ENCODE results near the gene OR1K1.
A peak's percentile ranks its signal among the peaks of the same experiment; 100 is the strongest.
"Not testable (repeated sequence)": the region's sequence is repeated elsewhere in the genome, so short reads cannot be mapped to it uniquely, and the experiment has no call there.

Gene OR1K1

GRCh38 chr9:122810306-122810946, 10.5 kb downstream of the OR1K1 start:
- DNase-seq (ENCODE audit: insufficient read length, low spot score) = peak; percentile 71
- no peak for FAIRE-seq

GRCh38 chr9:122812736-122813135, 12.8 kb downstream of the OR1K1 start:
- DNase-seq (ENCODE audit: insufficient read length, low spot score) = no peak

GRCh38 chr9:122814545-122814944, 14.6 kb downstream of the OR1K1 start:
- no peak for FAIRE-seq
- no peak for DNase-seq (ENCODE audit: insufficient read length, low spot score)

More at GRCh38 chr9:122812736-122813135, 12.8 kb downstream of the OR1K1 start:
- no peak for FAIRE-seq

DNA sequence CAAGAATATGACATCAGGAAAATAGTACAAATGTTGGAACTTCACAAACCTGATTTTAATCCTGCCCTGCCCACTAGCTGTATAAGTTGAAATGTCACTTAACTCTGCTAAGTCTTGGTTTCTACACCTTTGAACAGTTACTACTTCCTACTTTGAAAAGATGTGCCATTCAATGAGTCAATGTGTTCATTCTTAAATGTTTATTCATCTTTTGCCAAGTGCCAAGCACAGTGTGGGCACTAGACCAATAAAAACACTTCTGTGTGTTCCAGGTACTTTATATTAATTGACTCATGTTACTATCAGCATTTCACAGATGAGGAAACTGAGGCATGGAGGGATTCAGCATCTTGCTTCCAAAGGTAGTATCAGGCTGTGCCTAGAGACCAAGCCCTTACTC, 15.6 kb downstream of the OR1K1 start:
- DNase-seq (ENCODE audit: insufficient read length, low spot score) (no peak), FAIRE-seq (no peak)

DNA sequence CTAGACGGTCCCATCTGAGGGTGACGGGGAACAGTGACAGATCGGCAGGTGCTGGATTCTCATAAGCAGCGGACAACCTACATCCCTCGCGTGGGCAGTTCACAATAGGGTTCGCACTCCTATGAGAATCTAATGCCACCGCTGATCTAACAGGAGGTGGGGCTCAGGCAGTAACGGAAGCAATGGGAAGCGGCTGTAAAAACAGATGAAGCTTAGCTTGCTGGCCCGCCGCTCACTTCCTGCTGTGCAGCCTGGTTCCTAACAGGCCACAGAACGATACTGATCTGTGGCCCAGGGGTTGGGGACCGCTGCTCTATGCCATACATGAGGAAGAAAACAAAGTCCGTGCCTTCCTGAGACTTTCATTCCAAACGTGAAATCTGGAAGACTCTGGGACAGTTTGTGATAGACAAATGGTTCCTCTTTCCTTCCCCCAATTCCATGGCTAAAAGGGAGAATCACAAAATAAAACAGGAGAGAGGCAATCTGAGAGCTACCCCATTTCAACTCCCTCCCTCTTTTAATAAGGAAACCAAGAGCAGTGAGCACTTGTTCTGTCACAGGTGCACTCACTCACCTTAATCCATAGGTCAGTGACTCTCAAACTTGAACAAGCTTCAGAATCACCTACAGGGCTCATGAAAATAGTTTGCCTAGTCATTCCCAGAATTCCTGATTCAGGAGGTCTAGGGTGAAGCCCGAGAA, 16.4 kb downstream of the OR1K1 start:
- no peak for DNase-seq (ENCODE audit: insufficient read length, low spot score)
- FAIRE-seq = no peak

- no peak for DNase-seq (ENCODE audit: insufficient read length, low spot score)
- no peak for FAIRE-seq
Measured at GRCh38 chr9:122819326-122819725, 19.4 kb downstream of the OR1K1 start.

DNA sequence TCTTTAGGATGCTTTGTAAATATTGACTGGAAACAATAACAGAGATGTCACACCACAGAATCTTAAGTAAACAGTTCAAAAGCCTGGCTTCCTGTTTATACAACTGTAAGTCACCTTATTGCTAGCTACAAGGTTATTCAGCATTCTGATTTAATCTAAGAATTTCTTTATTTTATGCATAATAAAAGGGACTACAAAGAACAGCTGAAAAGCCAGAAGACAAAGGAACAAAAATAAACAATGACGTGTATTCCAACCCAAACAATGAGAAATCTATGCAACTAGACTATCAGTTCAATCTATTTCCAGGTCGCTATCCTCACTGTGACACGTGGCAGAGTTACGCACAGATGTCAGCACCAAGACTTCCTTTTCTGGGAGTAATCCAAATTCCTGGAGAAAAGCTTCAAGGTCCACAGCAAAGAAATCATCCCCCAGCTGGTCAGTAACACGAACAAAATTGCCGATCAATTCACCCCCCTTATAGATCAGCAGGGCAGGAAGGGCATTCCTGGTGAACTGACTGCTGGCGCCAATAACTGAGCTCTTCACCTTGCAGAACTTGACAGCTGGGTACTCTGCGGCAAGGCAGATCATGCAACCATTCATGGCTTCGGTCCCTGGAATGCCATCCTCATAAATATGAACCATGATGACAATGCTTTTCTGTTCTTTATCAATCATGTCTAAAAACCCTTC, 20.0 kb downstream of the OR1K1 start:
- DNase-seq (ENCODE audit: insufficient read length, low spot score) (no peak), FAIRE-seq (no peak)

DNA sequence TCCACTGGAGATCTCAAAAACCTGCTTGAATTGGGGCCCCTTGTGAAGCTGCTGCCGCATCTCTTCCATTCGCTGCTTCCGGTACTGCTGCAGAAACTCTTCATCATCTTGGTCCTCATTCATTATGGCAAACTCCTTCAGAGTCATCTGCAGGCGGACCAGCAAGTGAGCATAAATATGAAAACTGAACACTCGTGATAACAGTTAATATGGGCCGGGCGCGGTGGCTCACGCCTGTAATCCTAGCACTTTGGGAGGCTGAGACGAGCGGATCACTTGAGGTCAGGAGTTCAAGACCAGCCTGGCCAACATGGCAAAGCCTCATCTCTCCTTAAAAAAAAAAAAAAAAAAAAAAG, 20.5 kb downstream of the OR1K1 start:
- FAIRE-seq (no peak), DNase-seq (ENCODE audit: insufficient read length, low spot score) (no peak)

- DNase-seq (ENCODE audit: insufficient read length, low spot score) (no peak), FAIRE-seq (no peak)
Measured at GRCh38 chr9:122821278-122821943, 21.5 kb downstream of the OR1K1 start.

DNA sequence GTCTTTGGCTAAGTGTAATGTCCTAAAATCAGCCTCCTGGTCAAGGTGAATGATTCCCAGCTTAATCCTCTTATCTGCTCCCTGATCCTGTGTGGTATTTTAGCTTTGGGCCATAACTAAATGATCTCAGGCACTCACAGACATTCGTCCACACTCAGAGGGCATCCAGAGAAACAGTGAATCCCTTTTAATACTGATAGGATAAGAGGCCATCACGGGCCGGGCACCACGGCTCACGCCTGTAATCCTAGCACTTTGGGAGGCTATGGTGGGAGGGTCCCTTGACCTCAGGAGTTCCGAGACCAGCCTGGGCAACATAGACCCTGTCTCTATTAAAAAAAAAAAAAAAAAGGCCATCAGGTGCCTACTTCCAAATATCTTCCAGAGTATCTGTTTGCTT, 22.1 kb downstream of the OR1K1 start:
- DNase-seq (ENCODE audit: insufficient read length, low spot score) (no peak), FAIRE-seq (no peak)

DNA sequence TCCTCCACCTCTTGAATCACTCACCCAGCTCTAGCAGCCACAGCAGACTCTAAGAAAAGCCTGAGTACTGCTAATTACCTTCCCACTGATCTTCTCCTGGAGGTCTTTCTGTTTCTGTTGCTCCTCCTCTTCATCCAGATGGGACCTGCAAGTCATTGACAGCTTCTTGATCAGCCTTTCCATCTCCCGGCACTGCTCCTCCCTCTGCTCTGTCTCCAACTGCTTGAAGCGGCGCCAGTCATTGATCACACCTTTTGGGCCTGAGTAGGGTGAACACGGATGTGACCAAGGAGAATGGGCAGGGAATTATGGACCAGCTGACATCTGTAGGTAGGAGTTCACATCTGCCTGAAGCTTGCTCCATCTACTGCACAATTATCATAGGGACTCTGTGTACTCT, 23.0 kb downstream of the OR1K1 start:
- DNase-seq (ENCODE audit: insufficient read length, low spot score) = no peak
- FAIRE-seq = no peak

GRCh38 chr9:122827761-122828093, 27.8 kb downstream of the OR1K1 start:
- DNase-seq (ENCODE audit: insufficient read length, low spot score) (peak; percentile 13), FAIRE-seq (no peak)

GRCh38 chr9:122828965-122829284, 29.0 kb downstream of the OR1K1 start:
- not testable (repeated sequence) for DNase-seq (ENCODE audit: insufficient read length, low spot score); FAIRE-seq

GRCh38 chr9:122832194-122832593, 32.3 kb downstream of the OR1K1 start:
- DNase-seq (ENCODE audit: insufficient read length, low spot score) (no peak), FAIRE-seq (no peak)

DNA sequence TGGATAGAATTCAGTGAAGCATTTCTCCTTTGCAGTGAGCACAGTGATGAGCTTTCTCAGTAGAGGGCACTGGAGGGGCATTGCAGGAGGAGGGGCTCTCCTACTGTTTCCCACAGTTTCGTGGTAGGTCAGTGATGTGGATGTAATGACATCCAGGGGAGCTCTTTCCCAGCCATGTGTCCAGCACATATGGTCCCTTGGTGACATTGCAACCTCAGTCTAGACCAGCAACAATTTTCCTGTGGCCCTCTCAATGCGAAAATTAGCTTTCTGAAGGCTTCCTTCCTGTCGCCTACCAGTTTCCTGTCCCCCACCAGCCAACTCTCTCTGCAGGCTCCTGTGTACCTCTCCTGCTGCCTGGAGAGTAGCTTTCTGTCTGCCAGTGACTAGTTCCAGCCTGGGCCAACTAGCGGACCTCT, 35.4 kb downstream of the OR1K1 start:
- FAIRE-seq = no peak
- DNase-seq (ENCODE audit: insufficient read length, low spot score) = peak; percentile 17

GRCh38 chr9:122837266-122837850, 37.4 kb downstream of the OR1K1 start:
- FAIRE-seq = no peak
- no peak for DNase-seq (ENCODE audit: insufficient read length, low spot score)

DNA sequence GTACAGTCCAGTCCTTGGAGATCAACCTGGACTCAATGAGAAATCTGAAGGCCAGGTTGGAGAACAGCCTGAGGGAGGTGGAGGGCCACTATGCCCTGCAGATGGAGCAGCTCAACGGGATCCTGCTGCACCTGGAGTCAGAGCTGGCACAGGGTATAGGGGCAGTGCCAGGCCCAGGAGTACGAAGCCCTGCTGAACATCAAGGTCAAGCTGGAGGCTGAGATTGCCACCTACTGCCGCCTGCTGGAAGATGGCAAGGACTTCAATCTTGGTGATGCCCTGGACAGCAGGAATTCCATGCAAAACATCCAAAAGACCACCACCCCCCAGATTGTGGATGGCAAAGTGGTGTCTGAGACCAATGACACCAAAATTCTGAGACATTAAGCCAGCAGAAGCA, 38.5 kb downstream of the OR1K1 start:
- DNase-seq (ENCODE audit: insufficient read length, low spot score); FAIRE-seq: not testable (repeated sequence)

GRCh38 chr9:122841501-122841900, 41.6 kb downstream of the OR1K1 start:
- FAIRE-seq (no peak), DNase-seq (ENCODE audit: insufficient read length, low spot score) (no peak)

- FAIRE-seq = no peak
- no peak for DNase-seq (ENCODE audit: insufficient read length, low spot score)
Measured at GRCh38 chr9:122844137-122844536, 44.2 kb downstream of the OR1K1 start.

GRCh38 chr9:122845116-122845515, 45.2 kb downstream of the OR1K1 start:
- no peak for FAIRE-seq
- no peak for DNase-seq (ENCODE audit: insufficient read length, low spot score)

DNA sequence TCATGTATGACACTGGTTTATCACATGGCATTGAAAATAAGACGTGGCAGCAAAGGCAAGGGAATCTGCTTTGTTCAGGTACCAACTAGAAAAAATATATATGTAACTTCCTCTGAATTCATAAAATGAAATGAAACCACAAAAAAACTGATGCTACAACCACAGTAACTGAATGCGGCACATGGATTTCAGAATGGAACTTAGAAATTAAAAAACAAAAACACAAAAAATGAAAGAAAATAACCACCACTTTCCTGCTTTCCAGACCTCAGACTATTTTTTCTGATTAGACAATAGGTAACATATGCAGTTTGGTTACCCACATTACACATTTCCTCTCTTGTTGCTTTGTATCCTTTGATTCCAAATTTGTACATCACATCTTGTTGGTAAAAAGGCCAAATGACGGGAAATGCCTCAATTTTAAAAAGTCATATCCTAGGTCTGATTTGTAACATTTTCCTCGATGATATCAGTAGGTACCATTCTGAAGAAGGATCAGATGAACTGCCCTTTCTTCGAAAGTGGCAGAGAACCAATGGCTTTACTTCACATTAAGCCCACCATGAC, 46.5 kb downstream of the OR1K1 start:
- FAIRE-seq (no peak), DNase-seq (ENCODE audit: insufficient read length, low spot score) (no peak)
